ENCODE results near the gene GPC1. TPM values are rescaled to one million over a fixed set of nuclear protein-coding genes. Genes with fewer than 3 reads are reported as not detected.

GPC1 gene
- total RNA-seq, 2 donors from 2014 or later: 37.8 to 69.7 TPM

DNA sequence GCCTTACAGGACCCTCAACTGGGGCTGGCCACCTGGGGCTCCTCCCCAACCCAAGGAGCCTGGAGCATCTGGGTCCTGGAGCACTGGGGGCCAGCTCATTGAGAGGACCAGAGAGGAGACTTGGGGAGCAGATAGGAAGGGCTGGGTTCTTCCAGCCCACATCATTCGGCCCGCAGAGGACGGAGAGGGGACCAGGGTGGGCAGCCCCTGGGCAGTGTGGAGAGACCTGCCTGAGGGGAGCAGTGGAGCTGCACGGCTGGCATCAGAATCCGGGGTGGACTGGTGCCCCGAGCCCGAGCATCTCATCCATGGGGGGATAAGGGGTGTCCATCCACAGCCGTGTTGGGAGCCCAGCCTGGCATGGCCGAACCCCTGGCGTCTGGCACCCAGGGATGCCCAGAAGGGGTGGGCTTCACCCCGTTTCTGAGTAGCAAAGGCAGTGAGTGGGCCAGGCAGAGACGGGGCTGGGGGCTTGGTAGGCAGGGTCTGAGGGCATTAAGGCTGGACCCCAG, 11.3 kb downstream of the GPC1 start:
- Mint-ChIP-seq H3K36me3 (ENCODE audit: low read depth) (peaks cover 4% of the 10 kb centered on the region), H3K4me1 (peaks cover 2% of the 10 kb centered on the region), H3K27me3 (ENCODE audit: insufficient read depth) (peaks cover 9% of the 10 kb centered on the region), H3K27ac (no peak overlapping the region), H3K4me3 (no peak overlapping the region), H3K9me3 (no peaks in the 10 kb centered on the region)
- H3K4me3 ChIP-seq (ENCODE audit: low read length): no peak overlapping the region
- TF ChIP-seq, protein P1, sequence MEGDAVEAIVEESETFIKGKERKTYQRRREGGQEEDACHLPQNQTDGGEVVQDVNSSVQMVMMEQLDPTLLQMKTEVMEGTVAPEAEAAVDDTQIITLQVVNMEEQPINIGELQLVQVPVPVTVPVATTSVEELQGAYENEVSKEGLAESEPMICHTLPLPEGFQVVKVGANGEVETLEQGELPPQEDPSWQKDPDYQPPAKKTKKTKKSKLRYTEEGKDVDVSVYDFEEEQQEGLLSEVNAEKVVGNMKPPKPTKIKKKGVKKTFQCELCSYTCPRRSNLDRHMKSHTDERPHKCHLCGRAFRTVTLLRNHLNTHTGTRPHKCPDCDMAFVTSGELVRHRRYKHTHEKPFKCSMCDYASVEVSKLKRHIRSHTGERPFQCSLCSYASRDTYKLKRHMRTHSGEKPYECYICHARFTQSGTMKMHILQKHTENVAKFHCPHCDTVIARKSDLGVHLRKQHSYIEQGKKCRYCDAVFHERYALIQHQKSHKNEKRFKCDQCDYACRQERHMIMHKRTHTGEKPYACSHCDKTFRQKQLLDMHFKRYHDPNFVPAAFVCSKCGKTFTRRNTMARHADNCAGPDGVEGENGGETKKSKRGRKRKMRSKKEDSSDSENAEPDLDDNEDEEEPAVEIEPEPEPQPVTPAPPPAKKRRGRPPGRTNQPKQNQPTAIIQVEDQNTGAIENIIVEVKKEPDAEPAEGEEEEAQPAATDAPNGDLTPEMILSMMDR (conservative IDR thresholded peaks at IDR 0.05): no peak
- H3K9ac ChIP-seq (ENCODE audit: extremely low read depth, low read length, poor library complexity, severe bottlenecking): no peak overlapping the region
- no peak for DNase-seq
- H3K4me1 ChIP-seq (ENCODE audit: control insufficient read depth, insufficient read depth, low read length): no peaks in the 10 kb centered on the region
- H3K27ac ChIP-seq (ENCODE audit: low read depth, low read length): no peak overlapping the region
- H3K36me3 ChIP-seq (ENCODE audit: control insufficient read depth, insufficient read depth, low read length): no peaks in the 10 kb centered on the region
- WGBS, 2 experiments (ENCODE audit: insufficient coverage in 1 of 2, insufficient read length in 1 of 2): 89 to 90% methylated on average over 6 to 12 of the region's 12 CpGs
- H3K9me3 ChIP-seq (ENCODE audit: control insufficient read depth, low read length): no peaks in the 10 kb centered on the region
- no peaks in the 10 kb centered on the region for H3K27me3 ChIP-seq (ENCODE audit: control insufficient read depth, insufficient read depth, low read length, poor library complexity, severe bottlenecking)

DNA sequence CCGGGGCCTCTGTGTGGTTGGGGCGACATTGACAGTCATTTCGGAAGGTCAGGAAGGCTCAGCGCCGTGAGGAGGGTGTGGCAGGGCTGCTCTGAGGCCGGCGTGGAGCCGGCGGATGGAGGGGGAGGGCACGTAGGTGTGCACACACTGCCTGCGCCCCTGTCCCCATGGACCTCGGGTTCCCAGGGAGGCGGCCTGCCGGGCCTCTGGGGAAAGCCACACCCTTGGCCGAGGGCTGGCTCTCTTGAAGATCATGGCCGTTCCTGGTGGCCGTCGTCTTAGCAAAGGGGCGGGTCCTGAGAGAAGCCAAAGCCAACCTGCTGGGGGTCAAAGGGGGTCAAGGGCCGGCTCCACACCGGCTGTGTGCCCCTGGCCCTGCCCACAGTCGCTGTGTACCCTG, 11.9 kb downstream of the GPC1 start:
- peaks cover 4% of the 10 kb centered on the region for H3K36me3 Mint-ChIP-seq (ENCODE audit: low read depth)
- WGBS, 2 experiments (ENCODE audit: insufficient coverage in 1 of 2, insufficient read length in 1 of 2): 88 to 95% methylated on average over 20 to 22 of the region's 22 CpGs
- Histone ChIP-seq H3K27me3 (ENCODE audit: control insufficient read depth, insufficient read depth, low read length, poor library complexity, severe bottlenecking) (no peaks in the 10 kb centered on the region), H3K4me3 (ENCODE audit: low read length) (no peak overlapping the region), H3K9ac (ENCODE audit: extremely low read depth, low read length, poor library complexity, severe bottlenecking) (no peak overlapping the region), H3K4me1 (ENCODE audit: control insufficient read depth, insufficient read depth, low read length) (no peaks in the 10 kb centered on the region), H3K9me3 (ENCODE audit: control insufficient read depth, low read length) (no peaks in the 10 kb centered on the region), H3K27ac (ENCODE audit: low read depth, low read length) (no peak overlapping the region), H3K36me3 (ENCODE audit: control insufficient read depth, insufficient read depth, low read length) (no peaks in the 10 kb centered on the region)
- H3K9me3 Mint-ChIP-seq: no peaks in the 10 kb centered on the region
- peaks cover 14% of the 10 kb centered on the region for H3K27me3 Mint-ChIP-seq (ENCODE audit: insufficient read depth)
- no peak overlapping the region for H3K4me3 Mint-ChIP-seq
- TF ChIP-seq, protein P1 (conservative IDR thresholded peaks at IDR 0.05): no peak
- no peak overlapping the region for H3K27ac Mint-ChIP-seq
- peaks cover 7% of the 10 kb centered on the region for H3K4me1 Mint-ChIP-seq
- DNase-seq: no peak

DNA sequence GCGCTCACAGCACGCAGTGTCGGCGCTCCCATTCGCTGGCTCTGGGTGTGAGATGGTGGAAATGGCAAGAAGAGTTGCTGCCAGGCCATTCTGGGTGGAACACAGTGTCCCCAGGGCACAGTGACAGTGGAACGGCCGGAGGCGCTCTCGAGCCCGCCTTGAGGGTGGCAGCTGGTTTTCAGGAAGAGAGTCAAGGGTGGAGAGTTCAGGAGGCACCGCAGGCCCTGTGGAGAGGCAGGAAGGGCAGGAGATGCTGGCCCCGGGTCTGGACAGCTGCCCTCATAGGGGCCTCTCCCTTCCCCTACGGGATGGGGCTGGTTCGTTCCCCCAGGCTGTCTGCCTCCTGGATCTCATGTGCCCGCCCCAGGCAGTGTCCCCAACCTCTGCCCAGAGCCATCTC, 12.5 kb downstream of the GPC1 start:
- Mint-ChIP-seq H3K4me3 (no peak overlapping the region), H3K36me3 (ENCODE audit: low read depth) (peaks cover 4% of the 10 kb centered on the region), H3K27me3 (ENCODE audit: insufficient read depth) (peaks cover 14% of the 10 kb centered on the region), H3K27ac (no peak overlapping the region), H3K4me1 (peaks cover 7% of the 10 kb centered on the region), H3K9me3 (no peaks in the 10 kb centered on the region)
- TF ChIP-seq, protein P1 (conservative IDR thresholded peaks at IDR 0.05): no peak
- no peaks in the 10 kb centered on the region for H3K4me1 ChIP-seq (ENCODE audit: control insufficient read depth, insufficient read depth, low read length)
- no peak for DNase-seq
- 93 to 98% methylated on average over 15 of the region's 15 CpGs for WGBS, 2 experiments (ENCODE audit: insufficient coverage in 1 of 2, insufficient read length in 1 of 2)
- no peak overlapping the region for H3K27ac ChIP-seq (ENCODE audit: low read depth, low read length)
- H3K9me3 ChIP-seq (ENCODE audit: control insufficient read depth, low read length): no peaks in the 10 kb centered on the region
- no peaks in the 10 kb centered on the region for H3K36me3 ChIP-seq (ENCODE audit: control insufficient read depth, insufficient read depth, low read length)
- H3K9ac ChIP-seq (ENCODE audit: extremely low read depth, low read length, poor library complexity, severe bottlenecking): no peak overlapping the region
- no peaks in the 10 kb centered on the region for H3K27me3 ChIP-seq (ENCODE audit: control insufficient read depth, insufficient read depth, low read length, poor library complexity, severe bottlenecking)
- no peak overlapping the region for H3K4me3 ChIP-seq (ENCODE audit: low read length)

Data from endodermal cell (in vitro differentiated cells).